GM19467 (cell line): ENCODE data around the gene PCDHB15.
"Not testable (repeated sequence)": the region's sequence is repeated elsewhere in the genome, so short reads cannot be mapped to it uniquely, and the experiment has no call there.

ENCODE experiments used
- ATAC-seq: cut with Tn5 transposase; IDR thresholded peaks from one replicate; pipeline ENCODE4 v1.9.1; 2021; ENCODE audit warnings: mild to moderate bottlenecking, moderate library complexity; ENCODE audit not compliant: unreplicated experiment

Gene PCDHB15

DNA sequence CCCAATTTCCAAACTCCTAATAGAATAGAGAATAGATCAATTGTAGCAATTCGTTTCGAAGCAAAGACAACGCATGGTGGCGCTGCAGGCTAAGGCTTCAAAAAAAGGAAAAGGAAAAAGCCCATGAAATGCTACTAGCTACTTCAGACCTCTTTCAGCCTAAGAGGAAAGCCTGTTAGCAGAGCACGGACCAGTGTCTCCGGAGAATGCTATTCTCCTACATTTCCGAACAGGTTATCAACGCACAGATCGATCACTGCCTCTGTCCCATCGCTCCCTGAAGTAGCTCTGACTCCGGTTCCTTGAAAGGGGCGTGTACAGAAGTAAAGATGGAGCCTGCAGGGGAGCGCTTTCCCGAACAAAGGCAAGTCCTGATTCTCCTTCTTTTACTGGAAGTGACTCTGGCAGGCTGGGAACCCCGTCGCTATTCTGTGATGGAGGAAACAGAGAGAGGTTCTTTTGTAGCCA lies at the start of gene PCDHB15:
Gene PCDHB15 (plus strand): TSS at position 146 of the 468 bp plus-strand sequence. CDS start 184 bp downstream, at position 330.
- ATAC-seq: no peak

DNA sequence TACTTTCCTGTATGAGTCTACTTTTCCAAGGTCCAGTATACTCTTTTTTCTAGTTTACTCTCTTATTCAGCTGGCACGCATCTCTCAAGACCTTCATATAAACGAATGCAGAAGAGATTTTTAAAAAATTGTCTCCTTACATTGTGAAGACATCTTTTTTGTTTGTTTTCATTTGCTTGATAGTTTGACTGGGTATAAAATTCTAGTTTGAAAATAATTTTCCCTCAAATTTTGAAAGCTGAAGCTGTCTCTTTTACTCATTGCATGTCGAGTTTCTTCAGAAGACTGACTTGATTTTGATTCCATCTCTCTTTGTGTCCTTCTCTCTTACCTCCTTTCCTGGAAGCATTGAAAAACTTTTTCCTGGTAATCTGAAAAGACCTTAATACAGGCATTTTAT lies 48.8 kb upstream of the PCDHB15 start:
- ATAC-seq: no peak

DNA sequence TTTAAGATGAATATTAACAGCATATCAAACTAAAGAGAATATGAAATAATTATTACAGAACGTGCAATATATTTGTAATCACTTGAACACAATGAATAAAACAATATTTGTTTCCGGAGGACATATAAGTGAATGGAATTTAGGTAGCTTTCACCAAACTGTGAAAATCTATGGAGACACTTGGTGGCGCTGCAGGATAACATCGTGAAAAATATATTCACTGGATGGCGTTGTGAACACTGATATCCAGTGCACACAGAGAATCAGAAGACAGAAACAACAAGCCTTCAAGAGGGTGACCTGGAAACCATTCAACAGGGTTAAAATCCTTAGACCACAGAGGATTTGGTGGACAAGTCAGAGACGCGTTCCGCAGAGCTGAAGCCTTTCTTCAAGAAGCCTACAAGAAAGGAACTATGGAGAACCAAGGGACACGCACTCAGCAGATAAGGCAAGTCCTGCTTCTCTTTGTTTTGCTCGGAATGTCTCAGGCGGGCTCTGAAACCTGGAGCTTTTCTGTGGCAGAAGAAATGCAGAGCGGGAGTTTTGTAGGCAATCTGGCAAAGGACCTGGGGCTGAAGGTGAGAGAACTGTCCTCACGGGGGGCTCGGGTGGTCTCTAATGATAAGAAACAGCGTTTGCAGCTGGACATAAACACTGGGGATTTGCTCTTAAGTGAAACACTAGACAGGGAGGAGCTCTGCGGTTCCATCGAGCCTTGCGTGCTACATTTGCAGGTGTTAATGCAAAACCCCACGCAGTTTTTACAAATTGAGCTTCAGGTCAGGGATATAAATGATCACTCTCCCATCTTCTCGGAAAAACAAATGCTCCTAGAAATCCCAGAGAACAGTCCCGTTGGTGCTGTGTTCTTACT lies 45.6 kb upstream of the PCDHB15 start, which contains the start of gene PCDHB11:
Gene PCDHB11 (plus strand): TSS at position 269 of the 877 bp plus-strand sequence. CDS start 148 bp downstream, at position 417.
- ATAC-seq: no peak

DNA sequence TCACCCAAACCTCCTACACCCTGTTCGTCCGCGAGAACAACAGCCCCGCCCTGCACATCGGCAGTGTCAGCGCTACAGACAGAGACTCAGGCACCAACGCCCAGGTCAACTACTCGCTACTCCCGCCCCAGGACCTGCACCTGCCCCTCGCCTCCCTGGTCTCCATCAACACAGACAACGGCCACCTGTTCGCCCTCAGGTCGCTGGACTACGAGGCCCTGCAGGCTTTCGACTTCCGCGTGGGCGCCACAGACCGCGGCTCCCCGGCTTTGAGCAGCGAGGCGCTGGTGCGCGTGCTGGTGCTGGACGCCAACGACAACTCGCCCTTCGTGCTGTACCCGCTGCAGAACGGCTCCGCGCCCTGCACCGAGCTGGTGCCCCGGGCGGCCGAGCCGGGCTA lies 44.1 kb upstream of the PCDHB15 start:
- not testable (repeated sequence) for ATAC-seq

DNA sequence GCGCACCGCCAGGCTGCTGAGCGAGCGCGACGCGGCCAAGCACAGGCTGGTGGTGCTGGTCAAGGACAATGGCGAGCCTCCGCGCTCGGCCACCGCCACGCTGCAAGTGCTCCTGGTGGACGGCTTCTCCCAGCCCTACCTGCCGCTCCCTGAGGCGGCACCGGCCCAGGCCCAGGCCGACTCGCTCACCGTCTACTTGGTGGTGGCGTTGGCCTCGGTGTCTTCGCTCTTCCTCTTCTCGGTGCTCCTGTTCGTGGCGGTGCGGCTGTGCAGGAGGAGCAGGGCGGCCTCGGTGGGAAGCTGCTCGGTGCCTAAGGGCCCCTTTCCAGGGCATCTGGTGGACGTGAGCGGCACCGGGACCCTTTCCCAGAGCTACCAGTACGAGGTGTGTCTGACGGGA lies 43.5 kb upstream of the PCDHB15 start:
- ATAC-seq: not testable (repeated sequence)

DNA sequence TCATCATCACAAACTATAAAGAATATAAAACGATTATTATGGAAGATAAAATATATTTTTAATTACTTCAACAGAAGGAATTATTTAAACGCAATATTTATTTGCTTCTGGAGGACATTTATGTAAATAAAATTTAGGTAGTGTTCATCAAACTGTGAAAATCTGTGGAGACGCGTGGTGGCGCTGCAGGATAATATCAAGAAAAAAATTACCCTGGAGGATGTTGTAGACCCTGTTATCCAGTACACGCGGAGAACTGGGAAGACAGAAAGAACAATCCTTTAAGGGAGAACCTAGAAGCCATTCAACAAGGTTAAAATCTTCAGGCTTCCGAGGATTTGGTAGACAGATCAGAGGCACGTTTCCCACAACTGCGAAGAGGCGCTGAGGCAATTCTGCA lies 36.7 kb upstream of the PCDHB15 start, which contains the start of gene PCDHB12:
Gene PCDHB12 (plus strand): TSS at position 242 of the 400 bp plus-strand sequence. CDS start 189 bp downstream, outside the sequence.
- ATAC-seq: no peak

DNA sequence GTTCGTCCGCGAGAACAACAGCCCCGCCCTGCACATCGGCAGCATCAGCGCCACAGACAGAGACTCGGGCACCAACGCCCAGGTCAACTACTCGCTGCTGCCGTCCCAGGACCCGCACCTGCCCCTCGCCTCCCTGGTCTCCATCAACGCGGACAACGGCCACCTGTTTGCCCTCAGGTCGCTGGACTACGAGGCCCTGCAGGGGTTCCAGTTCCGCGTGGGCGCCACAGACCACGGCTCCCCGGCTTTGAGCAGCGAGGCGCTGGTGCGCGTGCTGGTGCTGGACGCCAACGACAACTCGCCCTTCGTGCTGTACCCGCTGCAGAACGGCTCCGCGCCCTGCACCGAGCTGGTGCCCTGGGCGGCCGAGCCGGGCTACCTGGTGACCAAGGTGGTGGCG lies 34.9 kb upstream of the PCDHB15 start:
- not testable (repeated sequence) for ATAC-seq

DNA sequence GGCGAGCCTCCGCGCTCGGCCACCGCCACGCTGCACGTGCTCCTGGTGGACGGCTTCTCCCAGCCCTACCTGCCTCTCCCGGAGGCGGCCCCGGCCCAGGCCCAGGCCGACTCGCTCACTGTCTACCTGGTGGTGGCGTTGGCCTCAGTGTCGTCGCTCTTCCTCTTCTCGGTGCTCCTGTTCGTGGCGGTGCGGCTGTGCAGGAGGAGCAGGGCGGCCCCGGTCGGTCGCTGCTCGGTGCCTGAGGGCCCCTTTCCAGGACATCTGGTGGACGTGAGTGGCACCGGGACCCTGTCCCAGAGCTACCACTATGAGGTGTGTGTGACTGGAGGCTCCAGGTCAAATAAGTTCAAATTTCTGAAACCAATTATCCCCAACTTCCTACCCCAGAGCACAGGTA lies 34.3 kb upstream of the PCDHB15 start:
- not testable (repeated sequence) for ATAC-seq

DNA sequence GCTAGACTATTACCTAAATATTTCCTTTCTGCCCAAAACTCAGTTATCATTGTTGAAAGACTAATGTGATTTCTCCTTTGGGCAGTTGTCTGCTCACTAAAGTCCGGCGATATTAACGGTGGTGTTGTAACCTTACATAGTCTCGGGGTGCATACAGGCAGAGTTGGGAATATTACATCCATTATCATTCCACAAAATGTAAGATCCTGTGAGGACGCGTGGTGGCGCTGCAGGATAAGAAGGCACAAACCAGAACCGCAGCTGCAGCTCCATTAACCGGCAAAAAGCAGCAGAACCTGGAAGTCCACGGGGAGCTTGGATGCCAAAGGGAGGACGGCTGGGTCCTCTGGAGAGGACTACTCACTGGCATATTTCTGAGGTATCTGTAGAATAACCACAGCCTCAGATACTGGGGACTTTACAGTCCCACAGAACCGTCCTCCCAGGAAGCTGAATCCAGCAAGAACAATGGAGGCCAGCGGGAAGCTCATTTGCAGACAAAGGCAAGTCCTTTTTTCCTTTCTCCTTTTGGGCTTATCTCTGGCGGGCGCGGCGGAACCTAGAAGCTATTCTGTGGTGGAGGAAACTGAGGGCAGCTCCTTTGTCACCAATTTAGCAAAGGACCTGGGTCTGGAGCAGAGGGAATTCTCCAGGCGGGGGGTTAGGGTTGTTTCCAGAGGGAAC lies 31.4 kb upstream of the PCDHB15 start, which contains the start of gene PCDHB13:
Gene PCDHB13 (plus strand): TSS at position 264 of the 684 bp plus-strand sequence. CDS start 205 bp downstream, at position 469.
- not testable (repeated sequence) for ATAC-seq

DNA sequence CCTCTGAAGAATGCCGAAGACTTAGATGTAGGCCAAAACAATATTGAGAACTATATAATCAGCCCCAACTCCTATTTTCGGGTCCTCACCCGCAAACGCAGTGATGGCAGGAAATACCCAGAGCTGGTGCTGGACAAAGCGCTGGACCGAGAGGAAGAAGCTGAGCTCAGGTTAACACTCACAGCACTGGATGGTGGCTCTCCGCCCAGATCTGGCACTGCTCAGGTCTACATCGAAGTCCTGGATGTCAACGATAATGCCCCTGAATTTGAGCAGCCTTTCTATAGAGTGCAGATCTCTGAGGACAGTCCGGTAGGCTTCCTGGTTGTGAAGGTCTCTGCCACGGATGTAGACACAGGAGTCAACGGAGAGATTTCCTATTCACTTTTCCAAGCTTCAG lies 30.6 kb upstream of the PCDHB15 start:
- ATAC-seq: not testable (repeated sequence)

DNA sequence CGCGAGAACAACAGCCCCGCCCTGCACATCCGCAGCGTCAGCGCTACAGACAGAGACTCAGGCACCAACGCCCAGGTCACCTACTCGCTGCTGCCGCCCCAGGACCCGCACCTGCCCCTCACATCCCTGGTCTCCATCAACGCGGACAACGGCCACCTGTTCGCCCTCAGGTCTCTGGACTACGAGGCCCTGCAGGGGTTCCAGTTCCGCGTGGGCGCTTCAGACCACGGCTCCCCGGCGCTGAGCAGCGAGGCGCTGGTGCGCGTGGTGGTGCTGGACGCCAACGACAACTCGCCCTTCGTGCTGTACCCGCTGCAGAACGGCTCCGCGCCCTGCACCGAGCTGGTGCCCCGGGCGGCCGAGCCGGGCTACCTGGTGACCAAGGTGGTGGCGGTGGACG lies 29.7 kb upstream of the PCDHB15 start:
- ATAC-seq: not testable (repeated sequence)

DNA sequence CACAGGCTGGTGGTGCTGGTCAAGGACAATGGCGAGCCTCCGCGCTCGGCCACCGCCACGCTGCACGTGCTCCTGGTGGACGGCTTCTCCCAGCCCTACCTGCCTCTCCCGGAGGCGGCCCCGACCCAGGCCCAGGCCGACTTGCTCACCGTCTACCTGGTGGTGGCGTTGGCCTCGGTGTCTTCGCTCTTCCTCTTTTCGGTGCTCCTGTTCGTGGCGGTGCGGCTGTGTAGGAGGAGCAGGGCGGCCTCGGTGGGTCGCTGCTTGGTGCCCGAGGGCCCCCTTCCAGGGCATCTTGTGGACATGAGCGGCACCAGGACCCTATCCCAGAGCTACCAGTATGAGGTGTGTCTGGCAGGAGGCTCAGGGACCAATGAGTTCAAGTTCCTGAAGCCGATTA lies 29.2 kb upstream of the PCDHB15 start:
- not testable (repeated sequence) for ATAC-seq

DNA sequence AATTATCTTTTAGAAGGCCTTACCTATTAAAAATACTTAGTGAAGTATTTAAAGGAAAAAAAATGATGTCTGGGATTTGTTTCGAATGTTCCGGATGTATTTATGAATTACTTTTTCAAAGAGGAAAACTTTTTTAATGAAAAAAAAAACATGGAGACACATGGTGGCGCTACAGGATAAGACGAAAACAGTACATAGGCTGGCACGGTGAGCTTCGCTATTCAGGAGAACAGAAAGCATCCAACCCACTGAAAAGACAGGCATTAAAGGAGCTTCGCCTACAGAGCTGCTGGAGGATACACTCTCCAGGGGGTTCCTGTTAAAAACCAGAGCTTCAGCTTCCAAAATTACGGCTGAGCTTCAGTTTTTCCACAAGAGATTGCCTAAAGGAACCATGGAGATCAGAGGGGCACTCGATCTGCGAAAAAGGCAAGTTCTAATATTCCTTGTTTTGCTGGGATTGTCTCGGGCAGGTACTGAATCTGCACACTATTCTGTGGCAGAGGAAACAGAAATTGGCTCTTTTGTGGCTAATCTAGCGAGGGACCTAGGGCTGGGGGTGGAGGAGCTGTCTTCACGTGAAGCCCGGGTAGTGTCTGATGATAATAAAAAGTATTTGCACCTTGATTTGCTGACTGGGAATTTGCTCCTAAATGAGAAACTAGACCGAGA lies 21.9 kb upstream of the PCDHB15 start, which contains the start of gene PCDHB14:
Gene PCDHB14 (plus strand): TSS at position 232 of the 672 bp plus-strand sequence. CDS start 163 bp downstream, at position 395.
- no peak for ATAC-seq

DNA sequence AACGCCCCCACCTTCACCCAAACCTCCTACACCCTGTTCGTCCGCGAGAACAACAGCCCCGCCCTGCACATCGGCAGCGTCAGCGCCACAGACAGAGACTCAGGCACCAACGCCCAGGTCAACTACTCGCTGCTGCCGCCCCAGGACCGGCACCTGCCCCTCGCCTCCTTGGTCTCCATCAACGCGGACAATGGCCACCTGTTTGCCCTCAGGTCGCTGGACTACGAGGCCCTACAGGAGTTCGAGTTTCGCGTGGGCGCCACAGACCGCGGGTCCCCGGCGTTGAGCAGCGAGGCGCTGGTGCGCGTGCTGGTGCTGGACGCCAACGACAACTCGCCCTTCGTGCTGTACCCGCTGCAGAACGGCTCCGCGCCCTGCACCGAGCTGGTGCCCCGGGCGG lies 20.4 kb upstream of the PCDHB15 start:
- ATAC-seq: not testable (repeated sequence)

DNA sequence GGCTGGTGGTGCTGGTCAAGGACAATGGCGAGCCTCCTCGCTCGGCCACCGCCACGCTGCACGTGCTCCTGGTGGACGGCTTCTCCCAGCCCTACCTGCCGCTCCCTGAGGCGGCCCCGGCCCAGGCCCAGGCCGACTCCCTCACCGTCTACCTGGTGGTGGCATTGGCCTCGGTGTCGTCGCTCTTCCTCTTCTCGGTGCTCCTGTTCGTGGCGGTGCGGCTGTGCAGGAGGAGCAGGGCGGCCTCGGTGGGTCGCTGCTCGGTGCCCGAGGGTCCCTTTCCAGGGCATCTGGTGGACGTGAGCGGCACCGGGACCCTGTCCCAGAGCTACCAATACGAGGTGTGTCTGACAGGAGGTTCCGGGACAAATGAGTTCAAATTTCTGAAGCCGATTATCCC lies 19.8 kb upstream of the PCDHB15 start:
- not testable (repeated sequence) for ATAC-seq

DNA sequence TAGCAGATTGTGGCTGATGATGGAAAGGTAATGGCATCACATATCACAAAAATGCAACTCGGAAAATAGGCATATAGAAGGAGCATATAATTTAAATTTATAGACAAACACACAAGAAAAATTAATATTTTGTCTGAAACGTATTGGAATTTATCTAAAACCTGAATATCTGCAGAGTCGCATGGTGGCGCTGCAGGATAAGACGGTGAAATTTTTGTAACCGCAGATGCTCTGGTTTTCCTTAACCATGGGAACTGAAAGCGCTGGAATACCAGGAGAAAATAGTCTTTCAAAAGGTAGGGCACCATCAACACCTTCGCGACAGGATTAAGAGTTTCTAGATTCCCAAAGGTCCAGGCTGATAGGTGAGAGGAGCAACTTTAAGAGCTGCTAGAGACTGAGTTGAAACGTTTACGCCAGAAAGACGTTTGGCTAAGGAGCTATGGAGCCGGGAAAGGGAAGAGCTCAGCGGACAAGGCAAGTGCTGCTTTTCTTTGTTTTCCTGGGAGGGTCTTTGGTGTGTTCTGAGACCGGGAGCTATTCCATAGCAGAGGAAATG lies 11.0 kb upstream of the PCDHB15 start:
- no peak for ATAC-seq

DNA sequence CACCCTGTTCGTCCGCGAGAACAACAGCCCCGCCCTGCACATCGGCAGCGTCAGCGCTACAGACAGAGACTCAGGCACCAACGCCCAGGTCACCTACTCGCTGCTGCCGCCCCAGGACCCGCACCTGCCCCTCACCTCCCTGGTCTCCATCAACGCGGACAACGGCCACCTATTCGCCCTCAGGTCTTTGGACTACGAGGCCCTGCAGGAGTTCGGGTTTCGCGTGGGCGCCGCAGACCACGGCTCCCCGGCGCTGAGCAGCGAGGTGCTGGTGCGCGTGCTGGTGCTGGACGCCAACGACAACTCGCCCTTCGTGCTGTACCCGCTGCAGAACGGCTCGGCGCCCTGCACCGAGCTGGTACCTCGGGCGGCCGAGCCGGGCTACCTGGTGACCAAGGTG lies 9.3 kb upstream of the PCDHB15 start:
- not testable (repeated sequence) for ATAC-seq

DNA sequence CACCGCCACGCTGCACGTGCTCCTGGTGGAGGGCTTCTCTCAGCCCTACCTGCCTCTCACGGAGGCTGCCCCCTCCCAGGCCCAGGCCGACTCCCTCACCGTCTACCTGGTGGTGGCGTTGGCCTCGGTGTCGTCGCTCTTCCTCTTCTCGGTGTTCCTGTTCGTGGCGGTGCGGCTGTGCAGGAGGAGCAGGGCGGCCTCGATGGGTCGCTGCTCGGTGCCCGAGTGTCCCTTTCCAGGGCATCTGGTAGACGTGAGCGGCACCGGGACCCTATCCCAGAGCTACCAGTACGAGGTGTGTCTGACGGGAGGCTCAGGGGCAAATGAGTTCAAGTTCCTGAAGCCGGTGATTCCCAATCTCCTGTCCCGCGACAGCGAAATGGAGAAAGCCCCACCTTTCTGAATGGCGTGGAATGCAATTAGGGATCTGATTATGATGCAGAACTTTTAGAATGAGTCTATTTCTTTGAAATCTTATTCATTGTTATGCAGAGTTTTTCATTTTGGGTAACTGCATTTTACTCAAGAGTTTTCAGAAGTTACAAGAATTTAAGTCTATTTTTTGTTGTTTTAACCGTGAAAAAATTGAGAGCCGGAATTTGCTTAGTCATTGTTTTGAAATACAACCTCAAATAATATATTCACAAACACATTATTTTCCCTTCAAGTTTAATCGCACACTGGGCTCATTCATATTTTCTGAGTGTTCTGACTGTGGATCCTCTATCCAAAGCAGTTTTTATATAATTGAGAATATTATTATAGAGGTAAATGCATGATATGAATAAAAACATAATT lies 8.5 kb upstream of the PCDHB15 start:
- no peak for ATAC-seq

DNA sequence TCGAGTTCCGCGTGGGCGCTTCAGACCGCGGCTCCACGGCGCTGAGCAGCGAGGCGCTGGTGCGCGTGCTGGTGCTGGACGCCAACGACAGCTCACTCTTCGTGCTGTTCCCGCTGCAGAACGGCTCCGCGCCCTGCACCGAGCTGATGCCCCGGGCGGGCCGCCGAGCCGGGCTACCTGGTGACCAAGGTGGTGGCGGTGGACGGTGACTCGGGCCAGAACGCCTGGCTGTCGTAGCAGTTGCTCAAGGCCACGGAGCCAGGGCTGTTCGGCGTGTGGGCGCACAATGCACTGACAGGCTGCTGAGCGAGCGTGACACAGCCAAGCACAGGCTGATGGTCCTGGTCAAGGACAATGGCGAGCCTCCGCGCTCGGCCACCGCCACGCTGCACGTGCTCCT lies 3.7 kb upstream of the PCDHB15 start:
- no peak for ATAC-seq

DNA sequence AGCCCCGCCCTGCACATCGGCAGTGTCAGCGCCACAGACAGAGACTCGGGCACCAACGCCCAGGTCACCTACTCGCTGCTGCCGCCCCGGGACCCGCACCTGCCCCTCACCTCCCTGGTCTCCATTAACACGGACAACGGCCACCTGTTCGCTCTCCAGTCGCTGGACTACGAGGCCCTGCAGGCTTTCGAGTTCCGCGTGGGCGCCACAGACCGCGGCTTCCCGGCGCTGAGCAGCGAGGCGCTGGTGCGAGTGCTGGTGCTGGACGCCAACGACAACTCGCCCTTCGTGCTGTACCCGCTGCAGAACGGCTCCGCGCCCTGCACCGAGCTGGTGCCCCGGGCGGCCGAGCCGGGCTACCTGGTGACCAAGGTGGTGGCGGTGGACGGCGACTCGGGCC lies 1.8 kb downstream of the PCDHB15 start:
- ATAC-seq: not testable (repeated sequence)
